Activated CD4-positive, alpha-beta T cell treated with anti-CD3 and anti-CD28 coated beads, Interleukin-2, amount 10 ng/mL, durations not matched to agents 7 days and 5 days (primary cell): ENCODE measurements around the gene ATOH8. TPM values are rescaled to one million over a fixed set of nuclear protein-coding genes. Genes with fewer than 3 reads are reported as not detected.

Experiments
- CTCF ChIA-PET: fragments of 350-600 bp; sonication (Branson Sonifier 250); formaldehyde crosslinking; loops from one replicate; lab custom pipeline; 2021; ENCODE audit warnings: antibody characterized with exemption; lab: Charles Lee
- POLR2A ChIA-PET: fragments of 350-600 bp; sonication (Branson Sonifier 250); formaldehyde crosslinking; loops from one replicate; lab custom pipeline; 2021; ENCODE audit warnings: antibody characterized with exemption; lab: Charles Lee
- DNase-seq: peaks from one replicate; pipeline ENCODE4 v3.0.0-alpha.2; 2020
- H3K27ac Mint-ChIP-seq: one replicate; pipeline ENCODE4 v1.8.0; 2021; ENCODE audit warnings: mild to moderate bottlenecking, moderate library complexity, mixed read lengths
- H3K27me3 Mint-ChIP-seq: one replicate; pipeline ENCODE4 v1.8.0; 2021; ENCODE audit warnings: mixed read lengths
- H3K36me3 Mint-ChIP-seq: one replicate; pipeline ENCODE4 v1.8.0; 2021; ENCODE audit warnings: low read depth, mixed read lengths
- H3K4me1 Mint-ChIP-seq: one replicate; pipeline ENCODE4 v1.8.0; 2021; ENCODE audit warnings: mixed read lengths
- H3K4me3 Mint-ChIP-seq: one replicate; pipeline ENCODE4 v1.8.0; 2021; ENCODE audit warnings: mild to moderate bottlenecking, moderate library complexity, mixed read lengths
- H3K9me3 Mint-ChIP-seq: one replicate; pipeline ENCODE4 v1.8.0; 2021; ENCODE audit warnings: mixed read lengths
- total RNA-seq, 2 experiments: library from RNA; stranded (reverse); gene quantifications; one replicate each; pipeline ENCODE4 v1.2.3, GENCODE V29; 2021

Gene ATOH8
- total RNA-seq, 2 experiments from 2014 or later = 0.10 to 0.12 TPM

GRCh38 chr2:85743304-85743978 lies 10.3 kb upstream of the ATOH8 start:
- Mint-ChIP-seq H3K36me3 (no peaks in the 10 kb centered on the region), H3K27ac (no peak overlapping the region), H3K9me3 (no peaks in the 10 kb centered on the region), H3K4me3 (no peak overlapping the region), H3K27me3 (peaks cover 70% of the 10 kb centered on the region), H3K4me1 (no peaks in the 10 kb centered on the region)
- CTCF ChIA-PET = interaction anchor here (0.7 to 2.5 kb wide), 6 partner anchors 9 to 84 kb away, joined by 3 to 13 read pairs (median 4); no protein-coding TSS in a partner anchor
- DNase-seq = no peak
- POLR2A ChIA-PET = no interaction called here

- Mint-ChIP-seq H3K4me1 (no peaks in the 10 kb centered on the region), H3K4me3 (no peak overlapping the region), H3K36me3 (no peaks in the 10 kb centered on the region), H3K27ac (no peak overlapping the region), H3K27me3 (peaks cover 66% of the 10 kb centered on the region), H3K9me3 (no peaks in the 10 kb centered on the region)
- POLR2A ChIA-PET = no interaction called here
- CTCF ChIA-PET = interaction anchor here (1.7 to 2.5 kb wide), 2 partner anchors 15 to 19 kb away, joined by 5 to 13 read pairs; no protein-coding TSS in a partner anchor
- DNase-seq = no peak
Observed at GRCh38 chr2:85744055-85744454, 9.7 kb upstream of the ATOH8 start.

GRCh38 chr2:85744741-85745601 lies 8.8 kb upstream of the ATOH8 start:
- Mint-ChIP-seq H3K36me3 (no peaks in the 10 kb centered on the region), H3K27me3 (peaks cover 62% of the 10 kb centered on the region), H3K27ac (no peak overlapping the region), H3K4me1 (no peaks in the 10 kb centered on the region), H3K4me3 (no peak overlapping the region), H3K9me3 (no peaks in the 10 kb centered on the region)
- CTCF ChIA-PET = interaction anchor here (1.1 to 2.5 kb wide), 3 partner anchors 16 to 25 kb away, joined by 4 to 13 read pairs (median 5); no protein-coding TSS in a partner anchor
- no peak for DNase-seq
- POLR2A ChIA-PET = no interaction called here

- Mint-ChIP-seq H3K4me1 (no peaks in the 10 kb centered on the region), H3K27ac (no peak overlapping the region), H3K9me3 (no peaks in the 10 kb centered on the region), H3K36me3 (no peaks in the 10 kb centered on the region), H3K27me3 (peaks cover 66% of the 10 kb centered on the region), H3K4me3 (no peak overlapping the region)
- ChIA-PET CTCF (interaction anchor here (1.1 to 2.5 kb wide), 3 partner anchors 16 to 24 kb away, joined by 4 to 13 read pairs (median 5); no protein-coding TSS in a partner anchor), POLR2A (no interaction called here)
- no peak for DNase-seq
Observed at GRCh38 chr2:85745619-85746018, 8.2 kb upstream of the ATOH8 start.

GRCh38 chr2:85746321-85747004 lies 7.3 kb upstream of the ATOH8 start:
- ChIA-PET POLR2A (no interaction called here), CTCF (interaction anchor here (0.6 to 2.5 kb wide), 6 partner anchors 17 to 103 kb away, joined by 3 to 13 read pairs (median 3); no protein-coding TSS in a partner anchor)
- no peak overlapping the region for H3K27ac Mint-ChIP-seq
- no peaks in the 10 kb centered on the region for H3K9me3 Mint-ChIP-seq
- H3K36me3 Mint-ChIP-seq = no peaks in the 10 kb centered on the region
- H3K27me3 Mint-ChIP-seq = peaks cover 71% of the 10 kb centered on the region
- H3K4me1 Mint-ChIP-seq = no peaks in the 10 kb centered on the region
- DNase-seq = no peak
- H3K4me3 Mint-ChIP-seq = no peak overlapping the region

- Mint-ChIP-seq H3K27me3 (peaks cover 73% of the 10 kb centered on the region), H3K27ac (no peak overlapping the region), H3K4me1 (no peaks in the 10 kb centered on the region), H3K9me3 (no peaks in the 10 kb centered on the region), H3K36me3 (no peaks in the 10 kb centered on the region), H3K4me3 (no peak overlapping the region)
- no peak for DNase-seq
- POLR2A ChIA-PET = no interaction called here
- CTCF ChIA-PET = interaction anchor here (1.2 to 1.7 kb wide), 3 partner anchors 28 to 69 kb away, joined by 3 to 4 read pairs (median 3); no protein-coding TSS in a partner anchor
Observed at GRCh38 chr2:85747441-85747840, 6.3 kb upstream of the ATOH8 start.

GRCh38 chr2:85748039-85748734 lies 5.6 kb upstream of the ATOH8 start:
- Mint-ChIP-seq H3K27me3 (peaks cover 74% of the 10 kb centered on the region), H3K4me1 (no peaks in the 10 kb centered on the region), H3K36me3 (no peaks in the 10 kb centered on the region), H3K4me3 (no peak overlapping the region), H3K27ac (no peak overlapping the region), H3K9me3 (no peaks in the 10 kb centered on the region)
- POLR2A ChIA-PET = interaction anchor here (0.6 kb wide), 1 partner anchor 599 kb away, joined by 3 read pairs; no protein-coding TSS in a partner anchor
- CTCF ChIA-PET = interaction anchor here (1.2 to 2.1 kb wide), 5 partner anchors 19 to 79 kb away, joined by 3 to 6 read pairs (median 3); no protein-coding TSS in a partner anchor
- DNase-seq = no peak

- ChIA-PET POLR2A (interaction anchor here (0.7 kb wide), 1 partner anchor 395 kb away, joined by 4 read pairs; no protein-coding TSS in a partner anchor), CTCF (interaction anchor here (0.6 to 5.8 kb wide), 16 partner anchors 9 to 743 kb away, joined by 3 to 33 read pairs (median 3); no protein-coding TSS in a partner anchor)
- Mint-ChIP-seq H3K27ac (no peak overlapping the region), H3K4me1 (peaks cover 2% of the 10 kb centered on the region), H3K9me3 (no peaks in the 10 kb centered on the region), H3K36me3 (no peaks in the 10 kb centered on the region), H3K4me3 (no peak overlapping the region), H3K27me3 (peaks cover 73% of the 10 kb centered on the region)
- no peak for DNase-seq
Observed at GRCh38 chr2:85748985-85749875, 4.6 kb upstream of the ATOH8 start.

- POLR2A ChIA-PET = no interaction called here
- H3K9me3 Mint-ChIP-seq = no peaks in the 10 kb centered on the region
- DNase-seq = peak; percentile 67
- no peak overlapping the region for H3K4me3 Mint-ChIP-seq
- no peak overlapping the region for H3K27ac Mint-ChIP-seq
- CTCF ChIA-PET = interaction anchor here (0.8 to 5.8 kb wide), 12 partner anchors 9 to 355 kb away, joined by 3 to 33 read pairs (median 3); partner anchors contain the start of genes POLR1A and PTCD3
- peaks cover 14% of the 10 kb centered on the region for H3K4me1 Mint-ChIP-seq
- H3K36me3 Mint-ChIP-seq = no peaks in the 10 kb centered on the region
- peaks cover 75% of the 10 kb centered on the region for H3K27me3 Mint-ChIP-seq
Observed at GRCh38 chr2:85750587-85751575, 2.9 kb upstream of the ATOH8 start.

GRCh38 chr2:85751627-85752026 lies 2.2 kb upstream of the ATOH8 start:
- Mint-ChIP-seq H3K4me1 (peaks cover 14% of the 10 kb centered on the region), H3K9me3 (no peaks in the 10 kb centered on the region), H3K27ac (no peak overlapping the region), H3K36me3 (no peaks in the 10 kb centered on the region), H3K4me3 (no peak overlapping the region), H3K27me3 (peaks cover 76% of the 10 kb centered on the region)
- DNase-seq = no peak
- POLR2A ChIA-PET = no interaction called here
- CTCF ChIA-PET = interaction anchor here (1.1 to 5.8 kb wide), 6 partner anchors 9 to 354 kb away, joined by 3 to 33 read pairs (median 10); partner anchors contain the start of genes POLR1A and PTCD3
